OCI-LY7 (cell line): ENCODE measurements around the gene MRAS. TPM values are rescaled to one million over a fixed set of nuclear protein-coding genes. Genes with fewer than 3 reads are reported as not detected.

ENCODE experiments used
- BruUV-seq: library from RNA; stranded (reverse); fragments of 400-500 nt; replicated peaks from 2 replicates; lab custom pipeline; 2021; lab: Mats Ljungman, UMichigan
- CTCF ChIA-PET: fragments of 300-600 bp; sonication (Branson Sonifier 250); formaldehyde crosslinking; loops from one replicate; lab custom pipeline; 2022; ENCODE audit warnings: antibody characterized with exemption; ENCODE audit not compliant: unreplicated experiment; lab: Charles Lee
- POLR2A ChIA-PET: fragments of 300-600 bp; sonication (Branson Sonifier 250); formaldehyde crosslinking; loops from one replicate; lab custom pipeline; 2022; ENCODE audit warnings: antibody characterized with exemption; lab: Charles Lee
- DNase-seq: peaks from one replicate; pipeline ENCODE4 v3.0.0-alpha.2; 2015; ENCODE audit warnings: low spot score
- H2AFZ ChIP-seq: fragments of 200-600 bp; sonication (generic), shearing (Covaris generic); 2 replicates; pipeline ENCODE4 v1.6.1; 2014; ENCODE audit warnings: mild to moderate bottlenecking, antibody characterized with exemption, low read length, moderate library complexity
- H3K27ac ChIP-seq: fragments of 200-600 bp; sonication (generic); 2 replicates; pipeline ENCODE4 v1.5.1; 2014; ENCODE audit warnings: mixed run types, low read depth, mild to moderate bottlenecking, moderate library complexity, low read length, inconsistent platforms; ENCODE audit not compliant: poor library complexity, severe bottlenecking
- H3K36me3 ChIP-seq: fragments of 200-600 bp; sonication (generic); 2 replicates; pipeline ENCODE4 v1.6.1; 2014; ENCODE audit warnings: mild to moderate bottlenecking, antibody characterized with exemption, low read length, moderate library complexity, mixed read lengths; ENCODE audit not compliant: insufficient read depth
- H3K4me1 ChIP-seq: fragments of 200-600 bp; sonication (generic); 2 replicates; pipeline ENCODE4 v1.5.1; 2014; ENCODE audit warnings: mild to moderate bottlenecking, low read length; ENCODE audit not compliant: insufficient read depth, poor library complexity, severe bottlenecking
- H3K4me2 ChIP-seq: fragments of 200-600 bp; sonication (generic); 2 replicates; pipeline ENCODE4 v1.6.1; 2014; ENCODE audit warnings: mild to moderate bottlenecking, low read length
- H3K4me3 ChIP-seq: fragments of 200-600 bp; sonication (generic); 2 replicates; pipeline ENCODE4 v1.5.1; 2014; ENCODE audit warnings: mild to moderate bottlenecking, low read depth, low read length; ENCODE audit not compliant: poor library complexity, severe bottlenecking
- H3K79me2 ChIP-seq: fragments of 200-600 bp; sonication (generic); 2 replicates; pipeline ENCODE4 v1.6.1; 2016; ENCODE audit warnings: low read depth, mild to moderate bottlenecking, low read length, moderate library complexity, mixed read lengths; ENCODE audit not compliant: insufficient read depth
- H3K9me2 ChIP-seq: fragments of 200-600 bp; sonication (generic); 2 replicates; pipeline ENCODE4 v1.6.1; 2016; ENCODE audit warnings: mild to moderate bottlenecking, low read length, mixed read lengths; ENCODE audit not compliant: insufficient read depth
- H3K9me3 ChIP-seq: fragments of 200-600 bp; sonication (generic); 2 replicates; pipeline ENCODE4 v1.6.1; 2014; ENCODE audit warnings: mild to moderate bottlenecking, mixed run types, low read length, mixed read lengths
- H4K20me1 ChIP-seq: fragments of 200-600 bp; sonication (generic); 2 replicates; pipeline ENCODE4 v1.6.1; 2014; ENCODE audit warnings: mild to moderate bottlenecking, antibody characterized with exemption, low read length, moderate library complexity, mixed read lengths; ENCODE audit not compliant: insufficient read depth
- CTCF ChIP-seq: fragments of 200-600 bp; sonication (generic); conservative IDR thresholded peaks from 2 replicates; pipeline ENCODE4 v1.5.1; 2014; ENCODE audit warnings: mild to moderate bottlenecking, antibody characterized with exemption, low read length, moderate library complexity, mixed read lengths
- EZH2phosphoT487 ChIP-seq: fragments of 200-600 bp; sonication (generic); IDR thresholded peaks from 2 replicates; pipeline ENCODE4 v1.6.1; 2018; ENCODE audit warnings: low read depth, borderline replicate concordance, mild to moderate bottlenecking, mixed run types, antibody characterized with exemption, low read length, moderate library complexity, mixed read lengths
- intact Hi-C: fragments of 100-400 bp; cut with micrococcal nuclease; formaldehyde crosslinking; loops from one replicate; pipeline ENCODE4 v1.10.0; 2022; ENCODE audit not compliant: unreplicated experiment
- total RNA-seq, 2 experiments: library from RNA; depleted of rRNA in 1 of 2; stranded (reverse); fragments of >200 nt in 1 of 2; shearing (Covaris generic) in 1 of 2; gene quantifications; 2 replicates each; pipeline ENCODE4 v1.2.3, GENCODE V29; 2014 to 2022

Gene MRAS
- total RNA-seq, 2 experiments from 2014 or later: not detected

- Histone ChIP-seq H3K4me1 (peaks cover 5% of the 10 kb centered on the region), H3K9me2 (no peaks in the 10 kb centered on the region), H3K27ac (no peak overlapping the region), H3K36me3 (no peaks in the 10 kb centered on the region), H4K20me1 (no peaks in the 10 kb centered on the region), H3K4me3 (no peak overlapping the region), H3K79me2 (no peaks in the 10 kb centered on the region), H3K9me3 (no peaks in the 10 kb centered on the region), H3K4me2 (no peak overlapping the region), H2AFZ (no peak overlapping the region)
- POLR2A ChIA-PET: interaction anchor here (0.6 kb wide), 2 partner anchors 23 to 120 kb away, joined by 3 read pairs; no protein-coding TSS in a partner anchor
- no peak for TF ChIP-seq EZH2phosphoT487
- no peak for TF ChIP-seq CTCF
- DNase-seq: no peak
- BruUV-seq: no TSS peak
- intact Hi-C loops: no loop called here
- CTCF ChIA-PET: no interaction called here
These were observed 45.8 kb downstream of the MRAS start for GRCh38 chr3:138394156-138394555.

GRCh38 chr3:138394686-138395085, 46.3 kb downstream of the MRAS start:
- H3K79me2 ChIP-seq: no peaks in the 10 kb centered on the region
- TF ChIP-seq EZH2phosphoT487 (no peak), CTCF (no peak)
- H3K9me3 ChIP-seq: no peaks in the 10 kb centered on the region
- no peaks in the 10 kb centered on the region for H3K9me2 ChIP-seq
- H3K4me1 ChIP-seq: peaks cover 5% of the 10 kb centered on the region
- H2AFZ ChIP-seq: no peak overlapping the region
- intact Hi-C loops: no loop called here
- H3K4me2 ChIP-seq: no peak overlapping the region
- H3K27ac ChIP-seq: no peak overlapping the region
- BruUV-seq: no TSS peak
- ChIA-PET POLR2A (no interaction called here), CTCF (no interaction called here)
- no peaks in the 10 kb centered on the region for H4K20me1 ChIP-seq
- no peak for DNase-seq
- H3K4me3 ChIP-seq: no peak overlapping the region
- H3K36me3 ChIP-seq: no peaks in the 10 kb centered on the region

GRCh38 chr3:138395865-138396751, 47.7 kb downstream of the MRAS start:
- POLR2A ChIA-PET: no interaction called here
- Histone ChIP-seq H3K4me1 (peaks cover 5% of the 10 kb centered on the region), H3K27ac (no peak overlapping the region), H3K9me2 (no peaks in the 10 kb centered on the region), H4K20me1 (no peaks in the 10 kb centered on the region), H2AFZ (no peak overlapping the region), H3K36me3 (no peaks in the 10 kb centered on the region), H3K9me3 (no peaks in the 10 kb centered on the region), H3K4me2 (no peak overlapping the region), H3K79me2 (no peaks in the 10 kb centered on the region), H3K4me3 (no peak overlapping the region)
- no TSS peak for BruUV-seq
- no peak for DNase-seq
- intact Hi-C loops: no loop called here
- TF ChIP-seq CTCF (no peak), EZH2phosphoT487 (no peak)
- CTCF ChIA-PET: no interaction called here
